Left ventricle myocardium inferior (tissue), 1 donor: ENCODE measurements around the gene CCDC57. TPM values are rescaled to one million over a fixed set of nuclear protein-coding genes. Genes with fewer than 3 reads are reported as not detected.

Experiments
- DNase-seq: peaks from one replicate; pipeline ENCODE4 v3.0.0-alpha.2; 2020
- H3K27ac ChIP-seq: fragments of 200-600 bp; replicated peaks from 2 replicates; pipeline ENCODE4 v1.8.0; 2021
- H3K27me3 ChIP-seq: fragments of 200-600 bp; 2 replicates; pipeline ENCODE4 v1.8.0; 2021; ENCODE audit warnings: low read depth
- H3K36me3 ChIP-seq: fragments of 200-600 bp; 2 replicates; pipeline ENCODE4 v1.8.0; 2021
- H3K4me1 ChIP-seq: fragments of 200-600 bp; 2 replicates; pipeline ENCODE4 v1.8.0; 2021
- H3K4me3 ChIP-seq: fragments of 200-600 bp; 2 replicates; pipeline ENCODE4 v1.8.0; 2021; ENCODE audit warnings: mild to moderate bottlenecking, moderate library complexity
- H3K9me3 ChIP-seq: fragments of 200-600 bp; replicated peaks from 2 replicates; pipeline ENCODE4 v1.8.0; 2021
- CTCF ChIP-seq: fragments of 200-600 bp; IDR thresholded peaks from 2 replicates; pipeline ENCODE4 v1.8.0; 2021; ENCODE audit warnings: antibody characterized with exemption, mild to moderate bottlenecking, borderline replicate concordance
- intact Hi-C: fragments of 100-400 bp; cut with micrococcal nuclease; formaldehyde crosslinking; loops from one replicate; pipeline ENCODE4 v1.11.0; 2022
- total RNA-seq: library from RNA; stranded (reverse); fragmentation: NEBNext Ultra II Directional; extraction: Animal tissue kit (Norgen Biotek cat#: 25700); gene quantifications from one replicate; pipeline ENCODE4 v1.2.1, GENCODE V29; 2021
- donor health status: DM: no; HTN: yes; CAD: no; lungs with severe emphysema.

The CCDC57 gene
- total RNA-seq, 1 donor from 2014 or later, result 8.1 TPM

- H3K4me3 ChIP-seq, result no peak overlapping the region
- H3K4me1 ChIP-seq, result no peaks in the 10 kb centered on the region
- TF ChIP-seq CTCF, result no peak
- DNase-seq, result no peak
- no peak overlapping the region for H3K27ac ChIP-seq
- peaks cover 5% of the 10 kb centered on the region for H3K36me3 ChIP-seq
- intact Hi-C loops, result no loop called here
- no peaks in the 10 kb centered on the region for H3K27me3 ChIP-seq
- H3K9me3 ChIP-seq, result no peaks in the 10 kb centered on the region
Observed at GRCh38 chr17:82126556-82127314, 85.9 kb downstream of the CCDC57 start.

- DNase-seq, result no peak
- no peak for TF ChIP-seq CTCF
- peaks cover 5% of the 10 kb centered on the region for H3K36me3 ChIP-seq
- H3K27ac ChIP-seq, result no peak overlapping the region
- intact Hi-C loops, result no loop called here
- no peaks in the 10 kb centered on the region for H3K4me1 ChIP-seq
- no peak overlapping the region for H3K4me3 ChIP-seq
- no peaks in the 10 kb centered on the region for H3K9me3 ChIP-seq
- no peaks in the 10 kb centered on the region for H3K27me3 ChIP-seq
Observed at GRCh38 chr17:82124101-82124500, 88.5 kb downstream of the CCDC57 start.

- H3K27me3 ChIP-seq, result no peaks in the 10 kb centered on the region
- no peak for TF ChIP-seq CTCF
- intact Hi-C loops, result no loop called here
- H3K27ac ChIP-seq, result no peak overlapping the region
- no peaks in the 10 kb centered on the region for H3K4me1 ChIP-seq
- DNase-seq, result no peak
- H3K4me3 ChIP-seq, result no peak overlapping the region
- H3K36me3 ChIP-seq, result peaks cover 5% of the 10 kb centered on the region
- no peaks in the 10 kb centered on the region for H3K9me3 ChIP-seq
Observed at GRCh38 chr17:82121660-82122629, 90.7 kb downstream of the CCDC57 start.

GRCh38 chr17:82121246-82121645 lies 91.4 kb downstream of the CCDC57 start:
- intact Hi-C loops, result no loop called here
- H3K4me1 ChIP-seq, result no peaks in the 10 kb centered on the region
- DNase-seq, result no peak

More at GRCh38 chr17:82121246-82121645, 91.4 kb downstream of the CCDC57 start:
- H3K4me3 ChIP-seq, result no peak overlapping the region
- no peak overlapping the region for H3K27ac ChIP-seq
- no peaks in the 10 kb centered on the region for H3K9me3 ChIP-seq
- no peaks in the 10 kb centered on the region for H3K27me3 ChIP-seq
- H3K36me3 ChIP-seq, result peaks cover 5% of the 10 kb centered on the region
- no peak for TF ChIP-seq CTCF
